Right ventricle myocardium superior (tissue), 1 donor: ENCODE results near the gene CADM4. TPM values are rescaled to one million over a fixed set of nuclear protein-coding genes. Genes with fewer than 3 reads are reported as not detected.
"Not testable (repeated sequence)": the region's sequence is repeated elsewhere in the genome, so short reads cannot be mapped to it uniquely, and the experiment has no call there.

Experiments used
- ATAC-seq: fragments of 200-7000 bp; cut with Tn5 transposase; one replicate; pipeline ENCODE4 v1.9.1; 2020; ENCODE audit warnings: mild to moderate bottlenecking; ENCODE audit not compliant: poor library complexity
- DNase-seq: peaks from one replicate; pipeline ENCODE4 v3.0.0-alpha.2; 2020
- intact Hi-C: fragments of 100-400 bp; cut with DNase I; formaldehyde crosslinking; loops from one replicate; pipeline ENCODE4 v1.11.2; 2022
- total RNA-seq: library from RNA; stranded (reverse); fragmentation: NEBNext Ultra II Directional; extraction: Animal tissue kit (Norgen Biotek cat#: 25700); gene quantifications from one replicate; pipeline ENCODE4 v1.2.1, GENCODE V29; 2021
- donor health status: DM: no; HTN: yes; CAD: no; lungs with severe emphysema.

Gene CADM4
- total RNA-seq, 1 donor from 2014 or later, result 8.0 TPM

- intact Hi-C loops, result no loop called here
- DNase-seq, result no peak
- ATAC-seq, result no peak
Measured at GRCh38 chr19:43638995-43639518, 593 bp downstream of the CADM4 start.

- DNase-seq (no peak), ATAC-seq (no peak)
- intact Hi-C loops, result no loop called here
Measured at GRCh38 chr19:43638214-43638994, 1.2 kb downstream of the CADM4 start.

- intact Hi-C loops, result no loop called here
- ATAC-seq (no peak), DNase-seq (no peak)
Measured at GRCh38 chr19:43636121-43636683, 3.4 kb downstream of the CADM4 start.

- DNase-seq, ATAC-seq, intact Hi-C loops: not testable (repeated sequence)
Measured at GRCh38 chr19:43635561-43635940, 4.1 kb downstream of the CADM4 start.

GRCh38 chr19:43634872-43635560 is 4.6 kb downstream of the CADM4 start:
- intact Hi-C loops, result no loop called here
- no peak for ATAC-seq
- DNase-seq, result no peak

- intact Hi-C loops, result no loop called here
- no peak for ATAC-seq
- DNase-seq, result no peak
Measured at GRCh38 chr19:43634506-43634871, 5.2 kb downstream of the CADM4 start.

- DNase-seq, result no peak
- intact Hi-C loops, result no loop called here
- ATAC-seq, result no peak
Measured at GRCh38 chr19:43634068-43634467, 5.6 kb downstream of the CADM4 start.

GRCh38 chr19:43633520-43633919 is 6.1 kb downstream of the CADM4 start:
- intact Hi-C loops, result no loop called here
- DNase-seq, result no peak

GRCh38 chr19:43631491-43631890 is 8.2 kb downstream of the CADM4 start:
- ATAC-seq (no peak), DNase-seq (no peak)
- intact Hi-C loops, result no loop called here

More at GRCh38 chr19:43633520-43633919, 6.1 kb downstream of the CADM4 start:
- no peak for ATAC-seq

- ATAC-seq, result no peak
Measured at GRCh38 chr19:43628646-43629326, 10.9 kb downstream of the CADM4 start.

GRCh38 chr19:43626838-43627237 is 12.8 kb downstream of the CADM4 start:
- intact Hi-C loops, result no loop called here
- ATAC-seq (no peak), DNase-seq (no peak)

More at GRCh38 chr19:43628646-43629326, 10.9 kb downstream of the CADM4 start:
- DNase-seq, result no peak
- intact Hi-C loops, result no loop called here

- ATAC-seq (no peak), DNase-seq (no peak)
- intact Hi-C loops, result no loop called here
Measured at GRCh38 chr19:43625918-43626579, 13.6 kb downstream of the CADM4 start.

GRCh38 chr19:43624933-43625332 is 14.7 kb downstream of the CADM4 start:
- intact Hi-C loops, result no loop called here
- ATAC-seq (no peak), DNase-seq (peak; percentile 75)

- intact Hi-C loops, result no loop called here
- ATAC-seq, result no peak
Measured at GRCh38 chr19:43623889-43624670, 15.6 kb downstream of the CADM4 start.

GRCh38 chr19:43622956-43623355 is 16.7 kb downstream of the CADM4 start:
- intact Hi-C loops, result no loop called here
- ATAC-seq (no peak), DNase-seq (no peak)

More at GRCh38 chr19:43623889-43624670, 15.6 kb downstream of the CADM4 start:
- DNase-seq, result no peak

- ATAC-seq (no peak), DNase-seq (no peak)
- intact Hi-C loops, result no loop called here
Measured at GRCh38 chr19:43622070-43622469, 17.6 kb downstream of the CADM4 start.

GRCh38 chr19:43620061-43621001 is 19.3 kb downstream of the CADM4 start:
- peak; percentile 92 for DNase-seq
- intact Hi-C loops, result no loop called here
- ATAC-seq, result no peak
